Esophagus muscularis mucosa (tissue), 3 donors: Measurements from ENCODE around the gene FAM9B.

ENCODE experiments used
- CTCF ChIP-seq, 3 experiments: fragments of 200-600 bp in 2 of 3; fragments of 450-650 bp in 1 of 3; sonication (generic) in 2 of 3; IDR thresholded peaks; one replicate each; pipeline ENCODE4 v1.5.1; 2017 to 2019; ENCODE audit warnings: antibody characterized with exemption in 3 of 3, mild to moderate bottlenecking in 2 of 3, moderate library complexity in 1 of 3
- POLR2A ChIP-seq: fragments of 450-650 bp; IDR thresholded peaks from one replicate; pipeline ENCODE4 v1.6.1; 2017; ENCODE audit warnings: antibody characterized with exemption, moderate library complexity, mild to moderate bottlenecking, low read depth
- POLR2AphosphoS5 ChIP-seq, 2 donors: sonication (generic); formaldehyde crosslinking; IDR thresholded peaks; one replicate each; pipeline ENCODE4 v1.6.1; 2017; ENCODE audit warnings: antibody characterized with exemption in 2 of 2

- no peak for TF ChIP-seq CTCF (IDR thresholded peaks at IDR 0.05)
- no peak for TF ChIP-seq POLR2A
- no peak for TF ChIP-seq POLR2AphosphoS5 (IDR thresholded peaks at IDR 0.05)
These were observed 28.7 kb upstream of the FAM9B start for GRCh38 chrX:9062641-9063040.
